H1 (cell line): ENCODE data around the gene MAP1B. TPM values are rescaled to one million over a fixed set of nuclear protein-coding genes. Genes with fewer than 3 reads are reported as not detected.

Experiments
- CTCF ChIA-PET: fragments of 300-600 bp; sonication (Branson Sonifier 250); formaldehyde crosslinking; loops from one replicate; lab custom pipeline; 2021; ENCODE audit not compliant: partially characterized antibody; lab: Charles Lee
- POLR2A ChIA-PET: fragments of 300-600 bp; sonication (Branson Sonifier 250); formaldehyde crosslinking; loops from one replicate; lab custom pipeline; 2021; ENCODE audit warnings: inconsistent platforms; ENCODE audit not compliant: partially characterized antibody; lab: Charles Lee
- DNase-seq, 2 experiments: peaks; one replicate each; pipeline versions ENCODE4 v3.0.0 to v3.0.0-alpha.2; 2010 to 2022; ENCODE audit warnings: low spot score in 2 of 2, low read depth in 1 of 2, mixed read lengths in 1 of 2
- FAIRE-seq: peaks from 2 replicates; lab custom pipeline; 2011; peaks lifted over from hg19 to GRCh38; lab: Jason Lieb, UNC
- H2AFZ ChIP-seq: 2 replicates; pipeline ENCODE4 v1.8.1; 2012; ENCODE audit warnings: low read length, inconsistent platforms
- H2AK5ac ChIP-seq: 2 replicates; pipeline ENCODE4 v1.6.1; 2013; ENCODE audit warnings: low read depth, low read length
- H2BK120ac ChIP-seq: replicated peaks from 2 replicates; pipeline ENCODE3; 2013; ENCODE audit warnings: low read depth, low read length, inconsistent platforms
- H2BK12ac ChIP-seq: 2 replicates; pipeline ENCODE4 v1.6.1; 2013; ENCODE audit warnings: low read depth, low read length
- H2BK15ac ChIP-seq: 2 replicates; pipeline ENCODE4 v1.6.1; 2013; ENCODE audit warnings: low read length
- H2BK20ac ChIP-seq: 2 replicates; pipeline ENCODE4 v1.6.1; 2013; ENCODE audit warnings: low read length
- H2BK5ac ChIP-seq: 2 replicates; pipeline ENCODE4 v1.6.1; 2013; ENCODE audit warnings: low read depth, low read length
- H3K14ac ChIP-seq: 2 replicates; pipeline ENCODE4 v1.6.1; 2013; ENCODE audit warnings: inconsistent platforms; ENCODE audit not compliant: insufficient read length
- H3K18ac ChIP-seq: 2 replicates; pipeline ENCODE4 v1.6.1; 2013; ENCODE audit warnings: low read length; ENCODE audit errors: extremely low read depth
- H3K23ac ChIP-seq: 2 replicates; pipeline ENCODE4 v1.6.1; 2013; ENCODE audit warnings: inconsistent platforms; ENCODE audit not compliant: insufficient read length
- H3K23me2 ChIP-seq: 2 replicates; pipeline ENCODE4 v1.6.1; 2013; ENCODE audit warnings: low read depth, low read length
- H3K27ac ChIP-seq: 2 replicates; pipeline ENCODE4 v1.6.1; 2011; ENCODE audit warnings: low read depth, low read length, inconsistent platforms
- H3K27me3 ChIP-seq, 4 experiments: replicated peaks in 1 of 4; 1 replicate in 1 of 4; 2 replicates in 3 of 4; pipeline versions ENCODE4 v1.6.1 to v1.8.1; 2011 to 2013; ENCODE audit warnings: low read length in 3 of 4, mild to moderate bottlenecking in 3 of 4, inconsistent platforms in 2 of 4, mixed read lengths in 2 of 4, moderate library complexity in 1 of 4; ENCODE audit not compliant: control insufficient read depth in 3 of 4, insufficient read depth in 3 of 4; ENCODE audit errors: extremely low read depth in 1 of 4
- H3K36me3 ChIP-seq, 4 experiments: 2 replicates each; pipeline versions ENCODE4 v1.6.1 to v1.8.1; 2011 to 2013; ENCODE audit warnings: mild to moderate bottlenecking in 4 of 4, low read length in 3 of 4, moderate library complexity in 2 of 4, control low read depth in 1 of 4, inconsistent platforms in 1 of 4; ENCODE audit not compliant: insufficient read depth in 4 of 4, control insufficient read depth in 2 of 4
- H3K4ac ChIP-seq: replicated peaks from 2 replicates; pipeline ENCODE3; 2013; ENCODE audit warnings: low read length, low read depth, mixed read lengths, inconsistent platforms; ENCODE audit not compliant: insufficient read length
- H3K4me1 ChIP-seq, 4 experiments: replicated peaks in 1 of 4; 1 replicate in 1 of 4; 2 replicates in 3 of 4; pipeline versions ENCODE4 v1.6.1 to v1.8.1; 2011 to 2013; ENCODE audit warnings: low read length in 3 of 4, inconsistent platforms in 2 of 4, mixed read lengths in 1 of 4; ENCODE audit not compliant: insufficient read depth in 4 of 4, control insufficient read depth in 3 of 4
- H3K4me2 ChIP-seq, 2 experiments: 2 replicates each; pipeline versions ENCODE4 v1.6.1 to v1.8.1; 2011 to 2013; ENCODE audit warnings: low read depth in 2 of 2, low read length in 2 of 2, control low read depth in 1 of 2, inconsistent platforms in 1 of 2, mild to moderate bottlenecking in 1 of 2; ENCODE audit not compliant: insufficient read depth in 1 of 2
- H3K4me3 ChIP-seq, 4 experiments: fragments of 200-600, 300-600 bp in 1 of 4; sonication (generic), shearing (Covaris generic), sonication (Bioruptor Twin) in 1 of 4; 2 replicates each; pipeline versions ENCODE4 v1.5.1 to v1.8.1; 2011 to 2016; ENCODE audit warnings: low read length in 4 of 4, low read depth in 3 of 4, control low read depth in 2 of 4, inconsistent platforms in 2 of 4, mild to moderate bottlenecking in 2 of 4, mixed read lengths in 1 of 4, moderate library complexity in 1 of 4; ENCODE audit not compliant: insufficient read depth in 2 of 4; ENCODE audit errors: extremely low read depth in 1 of 4
- H3K56ac ChIP-seq: replicated peaks from 2 replicates; pipeline ENCODE3; 2013; ENCODE audit warnings: low read depth, mild to moderate bottlenecking, mixed read lengths, low read length, inconsistent platforms; ENCODE audit not compliant: insufficient read length
- H3K79me1 ChIP-seq: 2 replicates; pipeline ENCODE4 v1.6.1; 2013; ENCODE audit warnings: low read depth, low read length, control low read depth
- H3K79me2 ChIP-seq, 2 experiments: 2 replicates each; pipeline versions ENCODE4 v1.6.1 to v1.8.1; 2012 to 2013; ENCODE audit warnings: low read length in 2 of 2, mild to moderate bottlenecking in 2 of 2, inconsistent platforms in 1 of 2; ENCODE audit not compliant: insufficient read depth in 2 of 2, control insufficient read depth in 1 of 2
- H3K9ac ChIP-seq, 4 experiments: replicated peaks in 1 of 4; 1 replicate in 1 of 4; 2 replicates in 3 of 4; pipeline versions ENCODE4 v1.6.1 to v1.8.1; 2011 to 2013; ENCODE audit warnings: low read depth in 3 of 4, low read length in 3 of 4, control low read depth in 2 of 4, mild to moderate bottlenecking in 2 of 4, moderate library complexity in 2 of 4, inconsistent platforms in 1 of 4; ENCODE audit errors: extremely low read depth in 1 of 4
- H3K9me3 ChIP-seq, 2 experiments: 2 replicates each; pipeline versions ENCODE4 v1.6.1 to v1.8.1; 2012 to 2013; ENCODE audit warnings: mild to moderate bottlenecking in 2 of 2, moderate library complexity in 2 of 2, control low read depth in 1 of 2, inconsistent platforms in 1 of 2, low read depth in 1 of 2, low read length in 1 of 2, mixed read lengths in 1 of 2; ENCODE audit not compliant: insufficient read depth in 2 of 2
- H4K20me1 ChIP-seq, 2 experiments: replicated peaks in 1 of 2; 2 replicates each; pipeline versions ENCODE3 to v1.8.1; 2011 to 2013; ENCODE audit warnings: inconsistent platforms in 2 of 2, low read length in 2 of 2, mild to moderate bottlenecking in 1 of 2; ENCODE audit not compliant: insufficient read depth in 2 of 2, control insufficient read depth in 1 of 2
- H4K5ac ChIP-seq: 2 replicates; pipeline ENCODE4 v1.6.1; 2013; ENCODE audit warnings: low read length, low read depth, mixed read lengths, inconsistent platforms; ENCODE audit not compliant: insufficient read length
- H4K8ac ChIP-seq: 2 replicates; pipeline ENCODE4 v1.8.0; 2013; ENCODE audit warnings: mild to moderate bottlenecking, moderate library complexity, low read length, inconsistent platforms; ENCODE audit not compliant: insufficient read depth; ENCODE audit errors: extremely low read depth
- H4K91ac ChIP-seq: replicated peaks from 2 replicates; pipeline ENCODE3; 2013; ENCODE audit warnings: low read length, mixed read lengths, inconsistent platforms; ENCODE audit not compliant: insufficient read length
- CBX8 ChIP-seq: fragments of 300-800, 300-1000 bp; sonication (generic); IDR thresholded peaks from 2 replicates; pipeline ENCODE4 v1.7.1; 2016; ENCODE audit warnings: low read depth, low read length, borderline replicate concordance
- CEBPB ChIP-seq: IDR thresholded peaks from 2 replicates; pipeline ENCODE4 v1.6.1; 2012; ENCODE audit warnings: low read depth, low read length
- CREB1 ChIP-seq: IDR thresholded peaks from 2 replicates; pipeline ENCODE4 v1.6.1; 2012; ENCODE audit warnings: inconsistent platforms
- EZH2 ChIP-seq: fragments of 200-600 bp; sonication (generic); IDR thresholded peaks from 2 replicates; pipeline ENCODE4 v1.7.1; 2012; ENCODE audit warnings: low read depth, mild to moderate bottlenecking, moderate library complexity, low read length, inconsistent platforms; ENCODE audit not compliant: severe bottlenecking
- GTF2F1 ChIP-seq: IDR thresholded peaks from 2 replicates; pipeline ENCODE4 v1.6.1; 2012; ENCODE audit warnings: low read depth, low read length, improper control_type of control experiment, borderline replicate concordance
- HDAC6 ChIP-seq: IDR thresholded peaks from one replicate; pipeline ENCODE4 v1.7.1; 2012; ENCODE audit warnings: low read depth, mild to moderate bottlenecking, inconsistent platforms, low read length, moderate library complexity
- KDM4A ChIP-seq: IDR thresholded peaks from one replicate; pipeline ENCODE4 v1.7.1; 2012; ENCODE audit warnings: low read depth, mild to moderate bottlenecking, moderate library complexity, low read length, inconsistent platforms; ENCODE audit not compliant: severe bottlenecking
- MAFK ChIP-seq: IDR thresholded peaks from 2 replicates; pipeline ENCODE4 v1.6.1; 2012; ENCODE audit warnings: low read depth, mild to moderate bottlenecking, improper control_type of control experiment, low read length
- MAX ChIP-seq: IDR thresholded peaks from 2 replicates; pipeline ENCODE4 v1.6.1; 2012; ENCODE audit warnings: inconsistent platforms
- NRF1 ChIP-seq: IDR thresholded peaks from 2 replicates; pipeline ENCODE4 v1.6.1; 2011; ENCODE audit warnings: mild to moderate bottlenecking, low read depth, low read length, improper control_type of control experiment
- RNF2 ChIP-seq: fragments of 200-900, 300-1000 bp; sonication (generic); IDR thresholded peaks from 2 replicates; pipeline ENCODE4 v1.7.1; 2016; ENCODE audit warnings: borderline replicate concordance, low read depth, mild to moderate bottlenecking, antibody characterized with exemption, low read length; ENCODE audit not compliant: poor library complexity, severe bottlenecking; ENCODE audit errors: missing control alignments
- SIX5 ChIP-seq: IDR thresholded peaks from 2 replicates; pipeline ENCODE4 v1.6.1; 2011; ENCODE audit warnings: mild to moderate bottlenecking, low read depth, low read length
- SRF ChIP-seq: IDR thresholded peaks from 2 replicates; pipeline ENCODE4 v1.6.1; 2011; ENCODE audit warnings: mild to moderate bottlenecking, low read depth, low read length, moderate library complexity
- TEAD4 ChIP-seq: IDR thresholded peaks from 2 replicates; pipeline ENCODE4 v1.6.1; 2012; ENCODE audit warnings: low read depth, low read length, inconsistent platforms, mixed read lengths
- ZNF274 ChIP-seq: IDR thresholded peaks from 2 replicates; pipeline ENCODE4 v1.7.0; 2012; ENCODE audit warnings: low read length, borderline replicate concordance; ENCODE audit errors: extremely low read depth
- WGBS, 2 experiments: shearing (Covaris generic) in 1 of 2; methylation state at CpG; one replicate each; pipeline versions ENCODE4 v1.1.6 to v1.1.7; 2013 to 2015; ENCODE audit warnings: low lambda C conversion rate in 2 of 2, mixed read lengths in 2 of 2, inconsistent platforms in 1 of 2, low coverage in 1 of 2, missing lambda C conversion rate in 1 of 2; ENCODE audit not compliant: insufficient replicate concordance in 2 of 2, insufficient coverage in 1 of 2, insufficient read length in 1 of 2; ENCODE audit errors: extremely low coverage in 1 of 2, missing lambda C conversion rate in 1 of 2; 5-methylcytosine and 5-hydroxymethylcytosine counted together
- polyA plus RNA-seq, 7 experiments: library from polyadenylated mRNA; depleted of rRNA in 3 of 7; stranded (reverse) in 5 of 7; unstranded in 2 of 7; fragments of >200 nt in 5 of 7; fragments of 200-250 nt in 2 of 7; gene quantifications; 1 replicate in 5 of 7; 2 replicates in 1 of 7; 4 replicates in 1 of 7; pipeline versions ENCODE4 v1.2.1 to v1.2.3, GENCODE V29; 2011 to 2013; ENCODE audit warnings: missing spikeins in 2 of 7, mixed read lengths in 2 of 7
- total RNA-seq: library from RNA; stranded (reverse); fragmentation: NEBNext Ultra II Directional; extraction: Animal tissue kit (Norgen Biotek cat#: 25700); gene quantifications from 2 replicates; pipeline ENCODE4 v1.2.1, GENCODE V29; 2021

The MAP1B gene
- total and polyA plus RNA-seq, 2 of the 8 experiments (the other 6 are each of a cell fraction or from before 2014, with no cell fraction given): 24.5 to 120 TPM

- Histone ChIP-seq H4K5ac (no peak overlapping the region), H2BK5ac (no peak overlapping the region), H4K8ac (no peak overlapping the region), H3K23me2 (no peaks in the 10 kb centered on the region), H2BK120ac (no peak overlapping the region), H3K4me3 (no peak overlapping the region), H4K91ac (no peak overlapping the region), H3K56ac (no peak overlapping the region), H3K9ac (no peak overlapping the region), H2AK5ac (no peak overlapping the region), H2BK15ac (no peak overlapping the region), H3K18ac (no peak overlapping the region), H4K20me1 (peaks cover 0 to 2% of the 10 kb centered on the region in 2 experiments), H3K4me2 (no peak overlapping the region), H3K9me3 (no peaks in the 10 kb centered on the region), H3K79me2 (no peaks in the 10 kb centered on the region), H2BK12ac (no peak overlapping the region), H3K36me3 (no peaks in the 10 kb centered on the region), H2BK20ac (no peak overlapping the region), H3K4me1 (no peaks in the 10 kb centered on the region), H3K79me1 (no peaks in the 10 kb centered on the region), H3K23ac (no peak overlapping the region), H3K14ac (no peak overlapping the region), H3K4ac (no peak overlapping the region), H3K27ac (no peak overlapping the region), H2AFZ (no peak overlapping the region), H3K27me3 (no peaks in the 10 kb centered on the region)
- ChIA-PET CTCF (interaction anchor here (1.2 to 1.7 kb wide), 4 partner anchors 10 to 311 kb away, joined by 3 to 4 read pairs (median 4); no protein-coding TSS in a partner anchor), POLR2A (no interaction called here)
- no peak for DNase-seq
- WGBS, 2 experiments: 63% methylated on average over 3 of the region's 3 CpGs; no CpG with 5 or more reads in 1 of the 2 experiments
- no peak for FAIRE-seq
- TF ChIP-seq CEBPB: no peak
- TF ChIP-seq CREB1: no peak
- no peak for TF ChIP-seq HDAC6
- TF ChIP-seq NRF1: no peak
- TF ChIP-seq KDM4A: no peak
- no peak for TF ChIP-seq GTF2F1
- TF ChIP-seq RNF2: no peak
- TF ChIP-seq SRF: no peak
- TF ChIP-seq CBX8: no peak
- TF ChIP-seq EZH2: no peak
- TF ChIP-seq SIX5: no peak
- no peak for TF ChIP-seq TEAD4
- TF ChIP-seq MAFK: no peak
- TF ChIP-seq ZNF274: no peak
- TF ChIP-seq MAX: no peak
These were observed 13.5 kb upstream of the MAP1B start for GRCh38 chr5:72093824-72094223.
